Erythroblast (primary cell): ENCODE results near the gene ADNP.
A peak's percentile ranks its signal among the peaks of the same experiment; 100 is the strongest.

ENCODE experiments used
- DNase-seq, 2 experiments: peaks; one replicate each; lab custom pipeline; 2025; lab: John Stamatoyannopoulos, UW
- GATA1 ChIP-seq: IDR thresholded peaks from 2 replicates; pipeline ENCODE4 v1.6.1; 2011; ENCODE audit warnings: low read depth, mild to moderate bottlenecking, control low read depth, low read length, moderate library complexity
- POLR2A ChIP-seq: IDR thresholded peaks from 2 replicates; pipeline ENCODE4 v1.6.1; 2011; ENCODE audit warnings: mild to moderate bottlenecking, low read length

The ADNP gene

DNA sequence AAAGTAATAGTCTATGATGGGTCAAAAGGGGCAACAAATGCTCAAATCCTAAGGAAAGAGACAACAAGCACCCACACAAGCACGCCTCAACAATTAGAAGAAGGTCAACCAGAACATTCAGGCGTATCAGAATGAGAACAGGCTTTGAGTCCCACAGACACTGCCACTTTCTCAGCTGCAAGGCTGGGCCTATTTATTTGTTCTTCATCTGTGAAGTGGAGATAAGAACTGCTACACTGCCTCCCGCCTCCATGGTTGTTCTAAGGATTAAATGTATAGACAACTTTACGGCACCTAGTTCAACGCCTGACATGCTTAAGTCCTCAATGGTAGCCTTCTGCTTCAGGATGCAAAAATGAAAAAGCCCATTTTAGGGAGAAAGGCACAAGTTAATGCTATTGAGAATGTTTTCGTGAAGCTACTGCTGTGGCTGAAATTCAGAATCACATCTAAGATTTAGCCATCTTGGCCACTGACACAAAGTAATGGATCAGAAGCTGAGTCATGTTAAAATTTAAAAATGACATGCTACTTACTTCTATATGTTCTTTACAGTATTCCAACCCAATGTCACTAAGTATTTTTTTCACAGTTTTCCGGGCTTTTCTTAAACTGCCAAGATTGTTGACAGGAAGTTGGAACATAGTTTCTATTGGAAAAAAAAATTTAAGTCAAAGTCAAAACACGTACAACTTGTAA lies 27.7 kb downstream of the ADNP start:
- peak; percentile 88 to 94 for DNase-seq

DNA sequence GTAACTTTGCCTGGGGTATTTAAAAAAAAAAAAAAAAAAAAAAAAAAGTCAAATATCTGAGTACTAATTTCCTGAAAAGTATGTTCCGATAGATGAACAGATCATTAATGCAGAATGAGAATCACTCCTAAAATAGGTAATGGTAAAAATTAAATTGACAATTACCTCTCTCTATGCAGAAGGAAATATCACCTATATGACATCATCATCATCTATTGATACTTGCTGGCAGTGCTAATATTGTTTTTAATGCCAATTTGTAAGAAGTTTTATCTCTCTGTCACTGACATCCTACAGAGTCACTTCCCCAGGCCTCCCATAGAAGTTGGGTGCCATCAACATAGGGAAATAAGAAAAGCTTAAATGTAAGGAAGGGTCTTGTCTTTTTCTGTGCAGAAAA lies 29.9 kb downstream of the ADNP start:
- no peak for TF ChIP-seq GATA1
- TF ChIP-seq POLR2A: no peak
- DNase-seq: no peak

More for the DNA sequence above, 27.7 kb downstream of the ADNP start:
- no peak for TF ChIP-seq POLR2A
- TF ChIP-seq GATA1: peak; percentile 62

DNA sequence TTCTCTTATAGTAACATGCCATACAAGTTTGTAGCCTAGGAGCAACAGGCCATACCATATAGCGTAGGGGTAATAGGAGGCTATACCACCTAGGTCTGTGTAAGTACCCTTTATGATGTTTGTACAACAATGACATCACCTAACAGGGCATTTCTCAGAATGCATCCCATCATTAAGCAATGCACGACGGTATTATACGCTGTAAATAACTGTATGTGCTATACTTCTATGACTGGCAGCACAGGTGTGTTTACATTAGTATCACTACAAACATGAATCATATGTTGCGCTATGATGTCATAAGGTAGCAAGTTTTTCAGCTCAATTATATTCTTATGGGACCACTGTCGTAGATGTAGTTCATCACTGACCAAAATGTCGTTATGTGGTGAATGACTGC lies 31.0 kb downstream of the ADNP start:
- no peak for DNase-seq
- no peak for TF ChIP-seq GATA1
- TF ChIP-seq POLR2A: no peak

DNA sequence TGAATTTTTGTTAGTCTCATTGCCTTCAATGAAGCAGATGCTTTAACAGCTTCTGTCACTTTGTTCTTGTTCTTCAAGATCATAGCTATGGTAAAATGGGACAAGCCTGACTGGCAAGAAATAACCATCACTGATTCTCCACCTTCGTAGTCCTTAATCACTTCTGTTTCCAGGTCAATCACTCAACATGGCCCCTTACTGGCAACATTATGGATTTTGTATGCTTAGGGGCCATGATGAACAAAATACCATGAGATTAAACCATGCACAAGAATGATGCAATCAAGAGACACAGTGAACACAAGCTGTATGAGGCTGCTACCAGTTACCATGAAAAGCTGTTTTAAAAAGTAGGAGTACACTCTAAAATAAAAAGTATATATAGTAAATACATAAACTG lies 32.8 kb downstream of the ADNP start:
- no peak for TF ChIP-seq POLR2A
- TF ChIP-seq GATA1: no peak
- DNase-seq: peak; percentile 42 to 73

DNA sequence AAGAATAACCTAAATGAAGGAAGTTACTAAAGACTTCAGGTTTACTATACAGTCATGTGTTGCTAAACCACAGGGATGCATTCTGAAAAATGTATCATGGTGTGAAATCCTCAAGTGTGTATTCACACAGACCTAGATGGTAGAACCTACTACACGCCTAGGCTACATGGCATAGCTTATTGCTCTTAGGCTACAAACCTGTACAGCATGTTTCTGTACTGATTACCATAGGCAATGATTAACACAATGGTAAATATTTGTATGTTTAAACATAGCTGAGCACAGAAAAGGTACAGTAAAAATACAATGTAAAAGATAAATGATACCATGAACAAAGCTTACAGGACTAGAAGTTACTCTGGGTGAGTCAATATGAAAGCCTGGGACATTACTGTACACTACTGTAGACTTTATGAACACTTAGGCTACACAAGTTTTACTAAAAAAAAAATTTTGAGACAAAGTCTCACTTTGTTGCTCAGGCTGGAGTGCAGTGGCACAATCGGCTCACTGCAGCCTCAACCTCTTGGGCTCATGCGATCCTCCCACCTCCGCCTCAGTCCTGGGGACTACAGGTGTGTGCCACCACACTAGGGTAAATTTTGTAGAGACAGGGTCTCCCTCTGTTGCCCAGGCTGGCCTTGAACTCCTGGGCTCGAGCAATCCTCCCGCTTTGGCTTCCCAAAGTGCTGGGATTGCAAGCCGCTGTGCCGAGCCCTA lies 36.0 kb downstream of the ADNP start:
- DNase-seq: no peak
- no peak for TF ChIP-seq GATA1
- no peak for TF ChIP-seq POLR2A

DNA sequence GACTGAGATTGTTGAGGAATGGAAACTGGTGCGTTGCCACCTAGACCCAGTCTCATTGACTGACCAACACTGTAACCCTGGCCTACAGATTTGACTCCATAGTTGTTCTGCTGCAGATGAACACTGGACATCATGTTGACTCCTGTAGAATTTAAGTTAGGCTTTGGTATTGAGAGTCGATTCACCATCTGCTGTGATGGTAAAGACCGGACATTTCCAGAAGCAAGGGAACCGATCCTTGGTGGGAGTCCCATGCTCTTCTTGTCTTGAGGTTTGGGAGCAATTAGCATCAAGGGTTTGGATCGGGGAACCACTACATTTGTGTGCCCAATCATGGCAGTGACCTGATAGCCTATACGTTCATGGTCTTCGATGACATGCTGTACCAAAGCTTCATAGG lies 37.6 kb downstream of the ADNP start:
- TF ChIP-seq POLR2A: no peak
- TF ChIP-seq GATA1: no peak
- no peak for DNase-seq

DNA sequence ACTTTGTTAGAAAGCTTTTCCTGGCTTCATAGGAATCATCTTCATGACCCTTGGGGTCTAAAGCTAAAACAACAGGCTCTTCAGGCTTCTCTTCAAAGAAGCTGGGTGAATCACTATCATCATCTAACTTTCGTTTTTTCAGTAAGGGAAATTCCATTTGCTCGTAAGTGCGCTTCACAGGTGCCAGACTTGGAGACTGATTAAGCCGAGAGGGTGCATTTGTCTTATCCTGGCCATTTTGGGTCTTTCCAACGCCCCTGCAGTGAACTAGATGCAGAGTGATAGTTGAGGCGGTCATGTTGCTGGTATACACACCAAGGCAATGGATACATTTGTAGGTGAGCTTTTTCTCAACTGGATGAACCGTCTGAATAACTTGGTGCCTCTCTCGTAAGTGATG lies 38.8 kb downstream of the ADNP start:
- no peak for TF ChIP-seq GATA1
- peak; percentile 16 for TF ChIP-seq POLR2A
- DNase-seq: no peak

DNA sequence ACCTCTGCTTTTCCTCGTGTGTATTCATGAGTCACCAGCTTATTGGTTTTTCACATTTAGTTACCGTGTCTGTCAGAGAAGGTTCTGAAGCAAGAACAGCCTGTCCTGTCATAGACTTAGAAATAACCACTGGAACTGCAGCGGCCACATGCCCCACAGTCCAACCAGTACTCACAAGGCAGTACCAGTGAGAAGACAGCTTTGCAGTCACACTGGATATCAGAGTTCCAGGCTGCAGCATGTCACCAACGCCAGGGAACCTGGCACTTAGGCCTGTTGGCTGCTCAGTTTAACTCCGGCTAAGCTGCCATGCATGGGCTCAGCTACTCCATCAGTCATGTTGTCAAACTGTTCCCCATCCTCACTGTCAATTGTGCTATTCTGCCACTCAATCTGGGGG lies 40.1 kb downstream of the ADNP start:
- no peak for DNase-seq
- TF ChIP-seq GATA1 (no peak), POLR2A (no peak)

DNA sequence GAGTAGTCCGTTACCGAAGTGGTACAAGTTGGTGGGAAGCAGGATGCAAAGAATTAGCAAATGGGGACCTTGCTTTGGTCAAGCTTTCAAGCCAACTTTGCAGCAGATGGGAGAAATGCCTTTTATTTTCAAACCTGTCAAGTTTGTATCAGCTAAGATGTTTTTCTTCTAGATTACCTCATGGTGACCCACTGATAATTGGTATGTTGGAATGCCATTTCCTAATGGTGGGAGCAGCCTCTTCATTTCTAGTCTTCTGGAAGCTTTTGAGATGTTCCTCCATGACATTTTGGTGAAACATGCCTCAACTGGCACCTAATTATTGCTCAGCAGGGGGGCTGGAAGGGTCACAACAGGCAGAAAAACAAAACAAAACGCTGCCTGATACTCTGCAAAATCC lies 43.7 kb downstream of the ADNP start:
- no peak for DNase-seq
- TF ChIP-seq POLR2A: no peak
- no peak for TF ChIP-seq GATA1

DNA sequence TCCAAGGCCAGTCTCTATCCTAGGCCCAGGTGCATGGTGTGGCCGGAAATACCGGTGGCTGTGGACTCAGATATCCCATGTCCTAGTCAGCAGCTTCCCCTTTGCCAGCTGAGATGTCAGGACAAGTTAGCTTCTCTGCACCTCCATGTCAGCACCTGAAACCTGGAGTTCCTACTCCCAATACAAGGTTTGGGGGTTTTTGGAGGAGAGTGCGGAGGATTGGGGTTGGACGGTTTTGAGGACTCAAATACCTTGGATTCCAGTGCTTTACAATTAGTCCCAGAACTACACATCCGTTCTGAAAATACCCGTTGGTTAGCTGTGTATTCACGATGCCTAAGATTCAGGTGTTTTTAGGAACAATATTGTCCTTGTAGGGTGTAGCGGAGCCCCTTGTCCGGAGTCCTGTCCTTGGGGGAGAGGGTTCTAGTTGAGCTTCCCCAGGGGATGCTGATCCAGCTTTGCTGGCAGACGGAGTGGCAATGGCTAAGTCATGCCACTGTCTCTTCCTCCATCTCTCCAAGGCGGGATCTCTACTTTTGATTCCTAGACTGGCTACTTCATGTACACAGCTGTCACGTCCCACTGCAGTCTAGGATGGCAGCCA lies 45.0 kb downstream of the ADNP start:
- TF ChIP-seq GATA1: no peak
- TF ChIP-seq POLR2A: no peak
- DNase-seq: no peak

DNA sequence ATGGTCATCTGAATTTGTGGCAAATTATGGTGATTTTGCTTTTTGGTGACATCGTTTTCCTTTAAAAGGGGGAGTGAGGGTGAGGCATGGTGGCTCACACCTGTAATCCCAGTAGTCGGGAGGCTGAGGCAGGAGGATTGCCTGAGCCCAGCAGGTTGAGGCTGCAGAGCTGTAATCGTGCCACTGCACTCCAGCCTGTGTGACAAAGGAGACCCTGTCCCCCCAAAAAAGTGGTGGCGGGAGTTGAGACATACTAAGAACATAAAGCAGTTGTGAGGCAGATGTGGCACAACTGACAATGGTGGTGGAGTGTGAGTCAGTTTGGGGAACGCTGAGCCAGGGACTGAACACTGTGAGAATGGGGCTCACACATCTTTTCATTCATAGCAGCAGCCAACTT lies 45.5 kb downstream of the ADNP start:
- no peak for DNase-seq
- TF ChIP-seq GATA1: no peak
- TF ChIP-seq POLR2A: no peak

DNA sequence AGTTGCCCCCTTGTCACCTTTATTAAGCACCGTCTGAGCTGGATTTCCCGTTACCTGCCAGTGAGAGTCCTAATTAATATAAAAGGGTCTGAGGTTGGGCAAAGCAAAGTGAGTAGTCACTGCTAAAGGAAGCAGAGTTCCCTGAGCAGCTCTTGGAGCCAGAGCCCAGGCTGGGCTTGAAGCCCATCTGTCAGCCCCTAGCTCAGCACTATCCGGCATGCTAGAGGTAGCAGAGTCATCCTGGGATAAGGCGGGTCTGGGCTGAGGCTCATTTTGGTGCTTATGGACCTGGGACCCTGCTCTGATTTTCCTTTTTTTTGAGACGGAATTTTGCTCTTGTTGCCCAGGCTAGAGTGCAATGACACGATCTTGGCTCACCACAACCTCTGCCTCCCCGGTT lies 46.2 kb downstream of the ADNP start:
- TF ChIP-seq GATA1: no peak
- TF ChIP-seq POLR2A: no peak
- no peak for DNase-seq

DNA sequence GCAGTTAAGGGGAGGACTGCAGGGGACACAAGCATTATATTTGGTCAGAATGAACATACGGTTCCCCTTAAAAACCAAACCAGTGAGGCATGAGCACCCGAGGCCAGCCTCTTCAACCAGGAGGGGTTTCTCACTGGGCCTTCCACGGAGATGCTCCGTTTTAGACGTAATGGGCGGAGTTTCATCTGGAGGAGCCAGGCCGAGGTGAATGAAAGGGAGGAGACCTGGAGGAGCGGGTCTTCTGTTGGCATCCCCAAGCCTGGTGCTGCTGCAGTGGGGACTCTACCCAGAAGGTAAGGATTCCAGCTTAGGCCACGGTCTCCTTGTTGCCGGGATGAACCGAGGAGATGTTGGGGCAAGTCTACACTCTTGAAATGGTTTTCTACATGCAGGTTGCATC lies 47.4 kb downstream of the ADNP start:
- TF ChIP-seq POLR2A: no peak
- TF ChIP-seq GATA1: no peak
- no peak for DNase-seq

DNA sequence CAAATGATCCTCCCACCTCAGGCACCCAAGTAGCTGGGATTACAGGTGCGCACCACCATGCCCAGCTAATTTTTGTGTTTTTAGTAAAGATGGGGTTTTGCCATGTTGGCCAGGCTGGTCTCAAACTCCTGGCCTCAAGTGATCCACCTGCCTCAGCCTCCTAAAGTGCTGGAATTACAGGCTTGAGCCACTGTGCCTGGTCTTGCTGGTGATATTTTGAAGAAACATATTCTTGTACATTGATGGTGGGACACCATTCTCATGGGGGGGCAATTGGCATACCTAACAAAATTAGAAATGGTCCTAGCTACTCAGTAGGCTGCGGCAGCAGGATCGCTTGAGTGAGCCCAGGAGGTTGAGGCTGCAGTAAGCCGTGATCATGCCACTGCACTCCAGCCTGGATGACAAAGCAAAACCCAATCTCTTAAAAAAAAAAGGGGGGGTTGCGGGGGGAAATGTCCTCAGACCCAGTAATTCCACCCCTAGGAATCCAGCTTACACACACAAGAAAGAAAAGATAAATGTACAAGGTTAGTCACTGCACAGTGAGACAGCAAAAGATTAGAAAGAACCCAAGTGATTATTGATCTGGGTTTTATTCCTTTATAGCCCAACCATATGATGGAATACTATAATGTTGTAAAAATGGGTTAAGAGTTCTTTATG lies 49.3 kb downstream of the ADNP start:
- peak; percentile 41 to 70 for DNase-seq
